ENCODE data around the gene HTR6.

The HTR6 gene

DNA sequence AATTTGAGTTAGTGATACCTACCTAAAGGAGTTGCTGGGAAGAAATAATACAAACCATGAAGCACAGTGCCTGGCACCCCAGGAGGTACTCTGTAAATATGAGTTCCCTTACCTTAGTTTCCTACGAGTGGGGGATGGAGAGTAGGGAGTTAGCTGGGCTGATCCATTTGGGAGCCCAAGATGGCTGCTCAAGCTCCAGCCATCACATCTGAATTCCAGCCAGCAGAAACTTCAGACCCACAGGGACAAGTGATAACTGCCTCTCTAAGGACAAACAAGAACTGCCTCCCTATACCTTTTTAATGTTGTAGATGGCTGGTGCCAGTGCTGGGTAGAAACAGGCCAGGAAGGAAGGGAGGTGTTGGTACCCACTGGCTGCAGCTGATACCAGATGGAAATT, 22.7 kb downstream of the HTR6 start:
- no peak overlapping the region for H3K4me3 ChIP-seq (ENCODE audit: low read length)
- peaks cover 20% of the 10 kb centered on the region for H3K36me3 ChIP-seq (ENCODE audit: control insufficient read depth, insufficient read depth, low read length)
- no peak overlapping the region for H3K9ac ChIP-seq (ENCODE audit: low read length)
- no peaks in the 10 kb centered on the region for H3K27me3 ChIP-seq (ENCODE audit: control insufficient read depth, insufficient read depth, low read length)
- no peak overlapping the region for H3K27ac ChIP-seq (ENCODE audit: low read depth, low read length)
- H3K4me1 ChIP-seq (ENCODE audit: control insufficient read depth, insufficient read depth, low read length), result no peaks in the 10 kb centered on the region

DNA sequence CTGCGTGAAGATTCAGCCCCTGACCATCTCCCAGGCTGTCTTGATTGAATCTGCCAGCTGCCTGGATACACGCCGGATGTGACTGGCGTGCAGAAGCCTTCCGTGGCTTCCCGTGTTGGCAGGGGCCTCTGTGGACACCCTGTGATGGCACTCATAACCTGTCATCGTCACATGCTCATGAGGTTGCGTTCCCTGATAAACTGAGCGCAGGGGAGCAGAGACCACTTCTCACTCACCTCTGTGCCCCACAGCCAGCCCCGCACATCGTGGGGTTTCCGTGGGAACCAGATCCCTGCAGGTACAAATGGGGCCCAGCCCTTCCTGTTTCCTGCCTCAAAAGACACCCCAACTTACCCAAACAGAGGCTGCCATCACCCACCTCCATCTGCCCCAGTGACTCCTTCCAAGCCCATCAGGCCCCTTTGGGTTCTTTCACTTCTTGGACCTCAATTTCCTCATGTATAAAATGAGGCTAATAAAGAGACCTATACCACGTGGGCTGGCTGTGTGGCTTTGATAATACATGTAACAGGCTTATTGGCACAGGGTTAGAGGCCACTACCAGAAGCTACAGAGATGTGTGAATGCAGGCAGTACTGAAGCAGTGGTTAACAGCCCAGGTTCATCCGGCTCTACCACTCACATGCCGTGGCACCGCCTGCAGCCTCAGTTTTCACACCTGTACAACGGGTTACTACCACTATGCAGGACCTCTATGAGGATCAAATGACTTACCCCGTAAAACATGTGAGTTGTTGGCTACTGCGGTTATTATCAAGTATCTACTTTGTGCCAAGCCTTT, 23.6 kb downstream of the HTR6 start:
- Histone ChIP-seq H3K27ac (ENCODE audit: low read depth, low read length) (no peak overlapping the region), H3K36me3 (ENCODE audit: control insufficient read depth, insufficient read depth, low read length) (peaks cover 19% of the 10 kb centered on the region), H3K4me1 (ENCODE audit: control insufficient read depth, insufficient read depth, low read length) (no peaks in the 10 kb centered on the region), H3K4me3 (ENCODE audit: low read length) (no peak overlapping the region), H3K9ac (ENCODE audit: low read length) (no peak overlapping the region), H3K27me3 (ENCODE audit: control insufficient read depth, insufficient read depth, low read length) (no peaks in the 10 kb centered on the region)

DNA sequence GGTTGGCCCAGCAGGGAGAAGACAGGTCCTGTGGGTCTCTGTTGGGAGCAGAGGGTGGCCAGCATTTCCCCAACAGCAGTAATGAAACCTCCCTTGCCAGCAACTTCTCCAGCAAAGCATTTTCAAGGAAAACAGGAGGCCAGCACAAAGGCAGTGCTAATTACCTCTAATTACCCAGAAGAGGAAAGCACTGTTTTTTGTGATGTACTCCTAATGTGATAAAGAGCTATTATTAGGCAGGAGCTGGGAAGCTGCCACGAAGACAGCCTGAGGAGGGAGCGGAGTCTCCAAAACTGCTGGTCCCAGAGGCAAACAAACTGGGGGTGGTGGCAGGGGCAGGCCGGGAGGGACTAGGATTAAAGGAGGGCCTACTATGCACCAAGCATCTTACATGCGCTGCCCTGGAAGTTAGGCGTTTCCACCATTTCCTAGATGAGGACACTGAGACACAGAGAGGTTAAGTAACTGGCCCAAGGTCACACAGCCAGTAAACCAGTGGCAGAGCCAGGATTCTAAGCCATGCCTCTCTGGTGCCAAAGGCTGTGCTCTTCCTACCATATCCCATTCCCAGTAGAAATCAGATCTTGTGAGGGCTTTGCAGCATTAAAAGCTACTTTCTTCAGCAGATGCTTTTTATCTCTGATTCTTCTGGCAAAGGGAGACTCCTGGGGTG, 24.5 kb downstream of the HTR6 start:
- Histone ChIP-seq H3K27me3 (ENCODE audit: control insufficient read depth, insufficient read depth, low read length) (no peaks in the 10 kb centered on the region), H3K4me3 (ENCODE audit: low read length) (no peak overlapping the region), H3K27ac (ENCODE audit: low read depth, low read length) (no peak overlapping the region), H3K9ac (ENCODE audit: low read length) (no peak overlapping the region), H3K4me1 (ENCODE audit: control insufficient read depth, insufficient read depth, low read length) (no peaks in the 10 kb centered on the region), H3K36me3 (ENCODE audit: control insufficient read depth, insufficient read depth, low read length) (peaks cover 19% of the 10 kb centered on the region)

DNA sequence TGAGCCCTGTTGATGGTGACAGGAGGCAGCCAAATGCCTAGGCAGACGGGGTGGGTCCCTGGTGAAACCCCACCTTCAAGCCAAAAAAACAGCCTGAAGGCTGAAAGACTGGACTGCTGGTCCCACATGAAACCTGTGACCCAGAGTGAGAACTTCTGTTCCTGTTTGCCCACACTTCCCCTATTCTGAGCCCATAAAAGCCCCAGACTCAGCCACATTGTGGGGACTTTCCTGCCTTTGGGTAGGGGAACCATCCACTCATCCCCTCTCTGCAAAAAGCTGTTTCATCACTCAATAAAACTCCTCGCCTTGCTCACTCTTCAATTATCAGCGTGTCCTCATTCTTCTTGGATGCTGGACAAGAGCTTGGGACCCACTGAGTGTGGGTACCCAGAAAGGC, 25.2 kb downstream of the HTR6 start:
- Histone ChIP-seq H3K27me3 (ENCODE audit: control insufficient read depth, insufficient read depth, low read length) (no peaks in the 10 kb centered on the region), H3K36me3 (ENCODE audit: control insufficient read depth, insufficient read depth, low read length) (peaks cover 20% of the 10 kb centered on the region), H3K27ac (ENCODE audit: low read depth, low read length) (no peak overlapping the region)

GRCh38 chr1:19690342-19690741, 25.7 kb downstream of the HTR6 start:
- Histone ChIP-seq H3K36me3 (ENCODE audit: control insufficient read depth, insufficient read depth, low read length) (peaks cover 22% of the 10 kb centered on the region), H3K4me3 (ENCODE audit: low read length) (no peak overlapping the region), H3K9ac (ENCODE audit: low read length) (no peak overlapping the region), H3K27ac (ENCODE audit: low read depth, low read length) (no peak overlapping the region), H3K4me1 (ENCODE audit: control insufficient read depth, insufficient read depth, low read length) (no peaks in the 10 kb centered on the region), H3K27me3 (ENCODE audit: control insufficient read depth, insufficient read depth, low read length) (no peaks in the 10 kb centered on the region)

More for the DNA sequence above, 25.2 kb downstream of the HTR6 start:
- Histone ChIP-seq H3K9ac (ENCODE audit: low read length) (no peak overlapping the region), H3K4me1 (ENCODE audit: control insufficient read depth, insufficient read depth, low read length) (no peaks in the 10 kb centered on the region), H3K4me3 (ENCODE audit: low read length) (no peak overlapping the region)

DNA sequence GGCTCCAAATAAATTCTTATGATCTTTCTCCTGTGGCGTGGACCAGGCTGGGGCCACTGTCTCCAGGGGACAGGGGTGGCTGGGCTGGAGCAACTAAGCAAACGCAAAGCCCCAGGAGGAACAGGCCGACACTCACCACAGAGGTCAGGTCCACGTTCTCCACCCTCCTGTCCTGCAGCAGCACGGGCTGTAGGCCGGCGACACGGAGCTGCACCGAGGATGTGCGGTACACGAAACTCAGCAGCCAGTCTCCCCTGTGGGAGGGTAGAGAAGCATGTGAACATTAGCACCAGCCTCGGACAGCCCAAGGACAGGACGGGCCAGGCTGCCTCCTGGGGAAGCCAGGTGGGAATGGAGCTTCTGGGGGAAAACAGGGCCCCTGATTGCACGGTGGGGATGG, 29.6 kb downstream of the HTR6 start:
- Histone ChIP-seq H3K9ac (ENCODE audit: low read length) (no peak overlapping the region), H3K4me1 (ENCODE audit: control insufficient read depth, insufficient read depth, low read length) (no peaks in the 10 kb centered on the region), H3K27me3 (ENCODE audit: control insufficient read depth, insufficient read depth, low read length) (no peaks in the 10 kb centered on the region), H3K4me3 (ENCODE audit: low read length) (no peak overlapping the region), H3K36me3 (ENCODE audit: control insufficient read depth, insufficient read depth, low read length) (peaks cover 20% of the 10 kb centered on the region), H3K27ac (ENCODE audit: low read depth, low read length) (no peak overlapping the region)

- H3K36me3 ChIP-seq (ENCODE audit: control insufficient read depth, insufficient read depth, low read length), result peaks cover 21% of the 10 kb centered on the region
- no peak overlapping the region for H3K4me3 ChIP-seq (ENCODE audit: low read length)
- H3K27me3 ChIP-seq (ENCODE audit: control insufficient read depth, insufficient read depth, low read length), result no peaks in the 10 kb centered on the region
- no peak overlapping the region for H3K9ac ChIP-seq (ENCODE audit: low read length)
- H3K27ac ChIP-seq (ENCODE audit: low read depth, low read length), result no peak overlapping the region
- no peaks in the 10 kb centered on the region for H3K4me1 ChIP-seq (ENCODE audit: control insufficient read depth, insufficient read depth, low read length)
Measured at GRCh38 chr1:19695772-19696171, 31.1 kb downstream of the HTR6 start.

DNA sequence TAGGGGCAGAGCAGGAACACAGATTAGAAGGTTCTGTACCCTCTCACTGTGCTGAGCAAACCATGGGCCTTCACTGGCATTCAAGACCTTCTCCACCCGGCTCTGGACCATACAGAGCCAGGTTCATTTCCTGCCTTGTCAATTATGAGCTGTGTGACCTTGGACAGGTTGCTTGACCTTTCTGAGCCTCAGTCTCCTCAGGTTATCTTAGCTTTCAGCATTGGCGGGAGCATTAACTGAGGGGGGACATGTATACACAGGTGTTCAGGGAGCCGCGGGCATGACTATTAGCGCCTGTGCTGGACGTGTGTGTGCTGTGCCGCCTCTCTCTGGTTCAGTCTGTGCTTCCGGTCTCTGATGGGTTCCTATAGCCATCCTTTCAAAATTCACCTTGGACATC, 32.1 kb downstream of the HTR6 start:
- Histone ChIP-seq H3K27ac (ENCODE audit: low read depth, low read length) (no peak overlapping the region), H3K27me3 (ENCODE audit: control insufficient read depth, insufficient read depth, low read length) (no peaks in the 10 kb centered on the region), H3K36me3 (ENCODE audit: control insufficient read depth, insufficient read depth, low read length) (peaks cover 18% of the 10 kb centered on the region), H3K9ac (ENCODE audit: low read length) (no peak overlapping the region), H3K4me1 (ENCODE audit: control insufficient read depth, insufficient read depth, low read length) (no peaks in the 10 kb centered on the region), H3K4me3 (ENCODE audit: low read length) (no peak overlapping the region)

DNA sequence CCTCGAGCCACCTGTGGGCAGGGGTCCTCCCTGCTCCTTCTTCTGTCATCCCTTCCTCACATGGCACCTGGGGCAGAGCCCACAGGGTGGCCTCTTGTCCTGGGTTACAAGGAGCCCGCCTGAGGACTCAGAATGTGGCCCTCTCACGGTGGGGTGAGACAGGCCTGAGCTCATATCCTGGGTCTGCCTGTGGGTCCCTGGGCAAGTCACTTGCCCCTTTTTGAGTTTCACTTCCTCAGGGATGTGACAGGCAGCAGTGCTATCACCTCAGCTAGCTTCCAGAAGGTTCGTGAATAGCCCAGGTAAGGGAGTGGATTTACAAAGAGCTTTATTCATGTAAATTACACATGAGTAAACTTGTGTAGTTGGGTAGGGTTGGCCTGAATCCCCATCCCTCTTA, 33.5 kb downstream of the HTR6 start:
- Histone ChIP-seq H3K36me3 (ENCODE audit: control insufficient read depth, insufficient read depth, low read length) (peaks cover 18% of the 10 kb centered on the region), H3K9ac (ENCODE audit: low read length) (no peak overlapping the region), H3K27ac (ENCODE audit: low read depth, low read length) (no peak overlapping the region), H3K27me3 (ENCODE audit: control insufficient read depth, insufficient read depth, low read length) (no peaks in the 10 kb centered on the region), H3K4me3 (ENCODE audit: low read length) (no peak overlapping the region), H3K4me1 (ENCODE audit: control insufficient read depth, insufficient read depth, low read length) (no peaks in the 10 kb centered on the region)

DNA sequence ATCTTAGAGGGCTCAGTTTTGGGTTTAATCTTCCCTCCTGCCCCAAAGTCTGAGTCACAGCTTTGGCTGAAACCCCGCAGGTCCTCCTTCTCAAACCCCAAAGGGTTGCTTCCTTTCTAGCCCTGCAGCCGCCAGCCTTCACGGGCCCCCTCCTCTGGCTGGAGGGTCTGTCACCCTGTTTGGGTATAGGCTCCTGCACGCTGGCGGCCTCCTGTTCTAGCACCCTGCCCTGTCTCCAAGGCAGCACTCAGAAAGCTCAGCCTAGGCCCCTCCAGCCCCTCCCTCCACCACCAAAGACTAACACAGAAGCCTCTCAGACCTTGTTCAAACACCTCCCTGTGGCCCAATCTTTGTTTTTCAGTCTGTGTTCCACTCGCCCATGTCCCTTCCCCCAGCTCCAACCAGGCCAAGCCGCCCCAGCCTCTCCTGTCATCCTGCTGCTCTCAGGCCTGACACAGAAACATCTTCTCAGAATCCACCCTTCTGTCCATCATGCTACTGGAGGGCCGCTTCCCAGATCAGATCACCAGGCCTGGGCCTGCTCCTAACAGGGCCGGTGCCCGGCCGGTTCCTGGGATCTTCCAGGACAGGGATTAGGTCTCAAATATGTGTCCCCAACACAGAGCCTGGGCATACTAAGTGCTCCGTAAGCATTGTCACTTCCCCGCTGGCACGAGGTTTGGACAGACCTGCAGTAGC, 35.6 kb downstream of the HTR6 start:
- no peak overlapping the region for H3K4me3 ChIP-seq (ENCODE audit: low read length)
- H3K27ac ChIP-seq (ENCODE audit: low read depth, low read length), result no peak overlapping the region
- H3K4me1 ChIP-seq (ENCODE audit: control insufficient read depth, insufficient read depth, low read length), result peaks cover 2% of the 10 kb centered on the region
- no peaks in the 10 kb centered on the region for H3K27me3 ChIP-seq (ENCODE audit: control insufficient read depth, insufficient read depth, low read length)
- H3K9ac ChIP-seq (ENCODE audit: low read length), result no peak overlapping the region
- H3K36me3 ChIP-seq (ENCODE audit: control insufficient read depth, insufficient read depth, low read length), result peaks cover 10% of the 10 kb centered on the region

DNA sequence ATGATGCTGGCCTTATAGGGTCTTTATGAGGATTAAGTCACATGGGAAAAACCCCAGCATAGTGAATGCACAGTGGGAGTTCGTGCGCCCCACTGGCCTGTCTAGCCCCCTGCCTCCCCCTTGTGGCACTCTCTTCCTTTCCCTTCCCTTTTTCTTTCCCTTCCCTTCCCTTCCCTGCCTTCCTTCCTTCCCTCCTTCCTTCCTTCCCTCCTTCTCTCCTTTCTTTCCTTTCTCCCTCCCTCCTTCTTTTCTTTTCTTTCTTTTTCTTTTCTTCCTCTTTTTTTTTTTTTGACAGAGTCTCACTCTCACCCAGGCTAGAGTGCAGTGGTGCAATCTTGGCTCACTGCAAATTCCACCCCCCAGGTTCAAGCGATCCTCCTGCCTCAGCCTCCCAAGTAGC, 38.6 kb downstream of the HTR6 start:
- Histone ChIP-seq H3K27ac (ENCODE audit: low read depth, low read length) (no peak overlapping the region), H3K36me3 (ENCODE audit: control insufficient read depth, insufficient read depth, low read length) (peaks cover 3% of the 10 kb centered on the region), H3K4me3 (ENCODE audit: low read length) (no peak overlapping the region), H3K4me1 (ENCODE audit: control insufficient read depth, insufficient read depth, low read length) (peaks cover 2% of the 10 kb centered on the region), H3K9ac (ENCODE audit: low read length) (no peak overlapping the region), H3K27me3 (ENCODE audit: control insufficient read depth, insufficient read depth, low read length) (no peaks in the 10 kb centered on the region)

DNA sequence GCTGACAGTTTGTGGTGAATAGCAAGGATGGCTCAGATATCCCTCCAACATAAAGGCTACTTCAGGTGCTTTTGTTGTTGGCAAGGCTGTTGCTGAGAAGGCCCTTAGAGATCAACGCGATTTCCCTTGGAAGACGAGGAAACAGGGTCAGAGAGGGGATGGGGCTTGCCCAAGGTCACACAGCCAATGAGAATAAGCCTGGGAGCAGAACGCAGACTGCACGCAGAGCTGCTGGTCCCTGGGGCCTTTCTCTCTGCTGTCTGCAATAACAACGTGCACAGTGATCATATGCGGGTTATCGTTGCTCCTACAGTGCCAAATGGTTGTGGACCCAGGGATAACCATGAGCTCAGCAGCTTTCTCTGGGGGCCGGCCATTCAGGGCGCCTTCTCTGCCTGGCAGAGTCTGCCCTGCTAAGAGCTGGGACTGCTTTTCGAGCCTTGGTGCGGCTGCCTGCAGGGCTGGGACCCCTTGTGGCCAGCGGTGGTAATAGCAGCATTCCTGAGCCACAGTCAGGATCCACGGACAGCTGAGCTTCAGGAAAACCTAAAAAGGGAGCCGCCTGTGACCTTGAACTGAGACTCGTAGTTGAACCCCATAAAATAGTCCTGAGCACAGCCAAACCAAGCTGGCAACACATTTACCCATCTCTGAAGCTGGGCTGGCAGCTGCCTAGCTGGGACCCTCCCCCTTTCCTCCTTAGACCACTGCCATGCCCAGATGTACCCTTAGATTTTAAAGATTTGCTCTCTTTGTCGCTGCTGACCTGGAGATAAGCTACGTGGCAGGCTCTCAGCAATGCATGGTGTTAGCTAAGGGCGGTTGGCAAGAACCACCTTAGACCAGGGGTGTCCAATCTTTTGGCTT, 39.8 kb downstream of the HTR6 start:
- Histone ChIP-seq H3K4me3 (ENCODE audit: low read length) (no peak overlapping the region), H3K27ac (ENCODE audit: low read depth, low read length) (no peak overlapping the region), H3K27me3 (ENCODE audit: control insufficient read depth, insufficient read depth, low read length) (no peaks in the 10 kb centered on the region), H3K36me3 (ENCODE audit: control insufficient read depth, insufficient read depth, low read length) (peaks cover 3% of the 10 kb centered on the region), H3K9ac (ENCODE audit: low read length) (no peak overlapping the region), H3K4me1 (ENCODE audit: control insufficient read depth, insufficient read depth, low read length) (peaks cover 2% of the 10 kb centered on the region)

Data from rectal smooth muscle tissue (tissue), 1 donor.